Stimulated activated CD4-positive, alpha-beta T cell treated with anti-CD3 and anti-CD28 coated beads, Interleukin-4, amount 100 ng/mL, for 24 hours (primary cell): ENCODE results near the gene BLACAT1.

Experiments used
- DNase-seq: peaks from one replicate; pipeline ENCODE4 v3.0.0-alpha.2; 2020

Gene BLACAT1

DNA sequence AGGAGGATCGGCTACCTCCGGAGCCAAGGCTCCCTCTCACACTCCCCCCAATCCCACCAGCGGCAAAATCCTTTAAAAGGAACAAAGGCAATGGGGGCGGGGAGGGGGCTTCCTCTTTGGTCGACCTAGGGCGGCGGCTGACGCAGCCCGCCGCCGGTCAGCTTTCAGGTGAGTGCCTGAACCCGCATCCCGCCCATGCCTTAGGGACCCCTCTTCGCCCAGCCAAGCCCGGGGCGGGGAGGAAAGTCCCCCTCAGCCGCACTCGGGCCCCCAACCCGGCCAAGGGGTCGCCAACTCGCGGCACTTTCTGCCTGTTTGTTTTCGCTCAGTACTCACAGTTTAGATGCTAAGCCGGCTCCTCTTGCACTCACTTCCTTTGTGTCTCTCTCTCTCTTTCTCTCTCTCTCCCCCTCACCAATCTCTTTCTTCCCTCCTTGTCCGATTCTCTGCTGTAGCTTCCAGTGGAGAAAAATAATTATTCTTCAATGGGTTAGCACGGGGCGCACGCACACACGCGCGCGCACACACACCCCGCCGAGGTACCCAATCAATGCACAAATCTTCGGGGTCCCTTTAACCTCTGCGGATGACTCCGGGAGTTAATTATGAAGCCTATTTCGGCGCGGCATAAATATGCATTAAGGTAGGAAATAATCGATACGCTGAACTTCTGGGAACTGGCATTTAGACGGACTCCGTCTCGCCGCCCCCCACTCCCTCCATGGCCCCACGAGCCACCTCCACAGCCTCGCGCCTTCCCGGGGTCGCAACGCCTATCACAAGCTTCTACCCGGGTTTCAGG lies at the start of gene BLACAT1:
TSS of gene BLACAT1 (minus strand) at position 465 of the 802 bp plus-strand sequence.
- DNase-seq, result no peak

GRCh38 chr1:205505076-205505729 lies 49.4 kb upstream of the BLACAT1 start:
- no peak for DNase-seq

DNA sequence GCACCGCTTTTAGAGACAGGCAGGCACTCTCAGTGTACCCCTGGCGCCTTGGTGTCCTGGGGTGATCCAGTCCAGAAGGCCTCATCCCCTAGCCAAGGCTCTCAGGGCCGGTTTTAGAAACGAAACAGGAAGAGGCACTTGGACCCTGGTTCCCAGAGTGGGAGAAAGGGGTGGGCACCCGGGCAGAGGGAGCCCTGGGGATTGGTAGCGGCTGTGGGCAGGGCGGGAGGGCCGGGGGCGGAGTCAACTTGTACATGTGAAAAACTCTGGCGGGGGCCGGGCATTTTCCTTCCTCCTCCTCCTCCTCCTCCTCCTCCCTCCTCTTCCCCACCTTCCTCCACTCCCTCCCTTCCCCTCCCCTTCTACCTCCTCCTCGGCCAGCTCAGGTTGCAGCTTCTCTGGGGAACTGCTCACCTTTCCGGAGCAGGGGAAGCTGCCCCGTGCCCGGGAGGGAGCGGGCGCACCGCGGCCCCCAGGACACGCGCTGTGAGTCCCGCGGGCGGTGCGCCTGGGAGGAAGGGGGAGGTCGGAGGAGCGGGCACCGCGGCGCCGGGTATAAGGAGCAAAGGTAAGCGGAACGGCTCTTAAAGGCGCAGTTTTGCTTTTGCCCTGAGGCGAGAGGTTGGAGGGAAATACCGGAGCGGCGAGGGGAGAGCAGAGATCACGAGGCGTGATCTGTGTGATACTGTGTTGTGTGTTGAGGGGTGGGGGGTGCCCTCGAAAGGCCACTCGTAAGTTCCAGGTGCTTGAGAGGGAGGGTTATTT lies 48.6 kb upstream of the BLACAT1 start, which contains the start of gene CDK18:
TSS of gene CDK18 (plus strand) at position 359 of the 765 bp plus-strand sequence. CDS start 18,499 bp downstream, outside the sequence.
- peak; percentile 32 for DNase-seq

DNA sequence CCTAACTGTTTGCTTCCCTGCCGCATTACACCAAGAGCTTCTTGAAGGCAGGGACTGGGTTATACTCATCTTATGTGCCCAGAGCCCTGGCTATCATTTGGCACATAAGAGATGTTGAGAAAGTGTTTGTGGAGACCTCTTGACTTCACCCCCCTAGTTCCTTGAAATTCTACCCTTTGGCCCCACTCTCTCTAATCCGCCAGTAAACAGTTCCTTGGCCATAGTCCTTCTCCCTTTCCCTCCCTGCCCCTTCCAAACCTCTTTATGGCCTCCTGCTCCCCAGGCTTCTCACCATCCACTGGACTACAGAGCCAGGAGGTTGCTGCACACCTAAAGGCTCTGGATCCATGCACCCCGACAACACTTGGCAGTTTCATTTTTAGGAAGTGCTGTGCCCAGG lies 47.1 kb upstream of the BLACAT1 start:
- no peak for DNase-seq

DNA sequence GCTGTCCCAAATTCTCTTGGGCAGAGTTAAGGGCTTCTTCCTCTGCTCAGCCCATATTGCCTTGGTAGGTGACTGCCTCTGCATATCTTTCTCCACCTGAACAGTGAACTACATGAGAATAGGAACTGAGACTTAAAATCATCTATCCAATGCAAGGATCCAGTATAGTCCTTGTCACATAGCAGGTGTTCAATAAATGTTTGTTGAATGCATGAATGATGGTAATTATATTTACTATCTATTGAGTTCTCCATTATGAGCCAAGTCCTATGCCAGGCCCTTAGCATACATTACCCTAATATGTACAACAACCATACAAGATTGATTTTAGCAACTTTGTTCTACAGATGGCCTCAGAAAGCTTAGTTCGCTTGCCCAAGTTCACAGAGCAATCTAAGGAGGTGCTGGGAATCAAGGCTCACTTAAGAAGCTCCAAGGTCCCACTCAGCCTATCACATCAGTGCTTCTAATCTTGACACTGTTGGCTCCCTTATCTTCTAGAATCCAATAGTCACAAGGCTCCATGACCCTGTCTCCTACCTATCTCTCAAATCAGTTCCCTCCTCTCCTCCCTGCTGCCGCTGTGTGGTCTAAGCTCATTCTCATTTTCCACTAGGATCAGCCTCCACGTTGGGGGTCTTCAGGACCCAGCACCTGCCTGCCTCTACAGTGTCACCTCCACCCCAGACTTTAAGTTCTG lies 46.4 kb upstream of the BLACAT1 start:
- no peak for DNase-seq

DNA sequence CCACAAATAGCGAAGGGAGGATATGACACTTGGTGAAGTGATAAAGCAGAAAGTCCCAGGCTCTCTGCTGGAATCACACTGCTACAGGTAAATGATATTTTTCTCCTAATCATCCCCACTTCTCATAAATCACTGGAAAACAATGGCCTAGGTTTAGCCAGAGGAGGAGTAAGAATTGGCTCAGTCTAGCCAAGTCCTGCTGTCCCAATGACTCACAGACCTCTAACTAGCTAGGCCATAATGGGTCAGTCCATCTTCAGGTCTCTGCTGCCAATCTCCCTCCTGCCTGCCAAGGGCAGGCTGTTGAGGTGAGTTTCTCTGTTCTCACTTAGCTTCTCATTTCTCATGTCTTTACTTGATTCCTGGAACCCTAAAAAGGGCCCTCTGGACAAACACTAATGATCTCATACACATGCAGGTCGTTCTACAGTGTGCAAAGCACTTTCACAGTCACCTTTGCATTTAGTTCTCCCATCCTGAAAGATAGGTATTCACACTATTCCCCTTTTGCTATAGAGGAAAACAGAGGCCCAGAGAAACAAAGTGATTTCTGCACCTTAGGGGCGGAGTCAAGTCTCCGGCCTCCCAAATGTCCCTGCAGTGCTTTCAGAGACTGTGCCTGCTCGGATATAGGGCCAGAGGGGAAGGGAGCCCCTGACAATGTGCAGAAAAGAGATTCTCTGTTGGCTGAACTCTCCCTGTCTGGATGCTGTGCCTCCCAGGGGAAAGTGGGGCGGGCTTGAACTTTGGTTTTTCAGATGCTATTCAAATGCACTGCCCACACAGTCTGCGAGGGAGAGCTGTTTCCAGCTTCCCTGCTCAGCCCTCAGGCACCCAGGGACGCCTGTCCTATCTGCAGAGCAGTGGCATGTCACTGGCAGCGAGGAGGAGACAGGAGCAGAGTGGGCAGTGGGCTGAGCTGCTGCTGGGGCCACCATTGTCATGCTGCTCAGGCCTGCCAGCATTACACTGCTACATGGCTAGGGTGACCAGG lies 44.7 kb upstream of the BLACAT1 start:
- no peak for DNase-seq

DNA sequence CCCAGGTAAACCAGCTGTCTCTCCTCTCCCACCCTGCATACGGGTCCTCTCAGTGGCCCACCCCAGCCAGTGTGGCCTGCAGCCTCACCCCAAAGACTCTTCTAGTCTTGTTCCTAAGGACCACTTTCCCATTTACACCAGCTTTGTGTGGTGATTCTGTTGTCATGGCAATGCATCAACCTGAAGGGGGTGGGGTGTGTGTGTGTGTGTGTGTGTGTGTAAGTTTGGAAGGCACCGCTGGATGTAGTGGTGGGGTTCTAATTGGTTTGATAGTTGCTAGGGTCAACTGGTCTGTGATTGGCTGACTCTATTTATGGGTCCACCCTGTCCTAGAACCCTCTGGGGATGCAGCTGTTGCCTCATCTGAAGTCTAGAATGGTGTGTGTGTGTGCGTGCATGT lies 43.9 kb upstream of the BLACAT1 start:
- DNase-seq, result no peak

DNA sequence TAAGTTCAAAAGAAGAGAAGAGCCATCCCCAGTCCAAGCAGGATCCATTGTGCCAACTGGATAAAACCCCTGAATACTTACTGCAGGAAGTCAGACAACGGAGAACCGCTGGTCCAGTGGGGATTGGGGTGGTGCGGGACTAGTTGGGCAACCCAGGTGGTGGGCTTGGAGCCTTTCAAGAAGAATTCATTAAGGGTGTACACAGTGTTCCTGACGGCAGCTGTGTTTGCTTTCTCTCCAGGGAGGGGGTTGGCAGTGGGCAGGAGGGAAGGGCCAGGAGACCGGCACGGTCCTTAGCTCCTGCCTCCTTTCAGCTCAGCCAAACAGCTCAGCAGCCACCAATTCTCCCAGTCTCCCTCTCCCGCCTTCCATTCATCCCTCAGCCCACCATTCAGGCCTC lies 41.5 kb upstream of the BLACAT1 start:
- DNase-seq, result no peak

DNA sequence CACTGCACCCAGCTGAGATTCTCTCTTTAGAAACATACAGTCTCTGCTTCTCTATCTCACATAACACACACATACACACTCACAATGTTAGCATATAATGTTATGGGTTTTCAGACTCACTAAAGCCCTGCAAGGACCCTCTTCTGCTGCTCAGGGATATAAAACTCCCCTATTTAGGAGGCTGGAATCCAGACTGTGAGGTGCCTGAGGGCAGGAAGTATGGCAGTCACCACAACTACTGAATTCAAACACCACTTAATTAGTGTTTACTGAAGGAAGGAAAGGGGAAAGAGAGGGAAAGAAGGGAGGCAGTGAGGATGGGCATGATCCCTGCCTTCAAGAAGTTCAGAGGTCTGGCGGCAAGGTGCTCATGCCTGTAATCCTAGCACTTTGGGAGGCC lies 40.8 kb upstream of the BLACAT1 start:
- no peak for DNase-seq

DNA sequence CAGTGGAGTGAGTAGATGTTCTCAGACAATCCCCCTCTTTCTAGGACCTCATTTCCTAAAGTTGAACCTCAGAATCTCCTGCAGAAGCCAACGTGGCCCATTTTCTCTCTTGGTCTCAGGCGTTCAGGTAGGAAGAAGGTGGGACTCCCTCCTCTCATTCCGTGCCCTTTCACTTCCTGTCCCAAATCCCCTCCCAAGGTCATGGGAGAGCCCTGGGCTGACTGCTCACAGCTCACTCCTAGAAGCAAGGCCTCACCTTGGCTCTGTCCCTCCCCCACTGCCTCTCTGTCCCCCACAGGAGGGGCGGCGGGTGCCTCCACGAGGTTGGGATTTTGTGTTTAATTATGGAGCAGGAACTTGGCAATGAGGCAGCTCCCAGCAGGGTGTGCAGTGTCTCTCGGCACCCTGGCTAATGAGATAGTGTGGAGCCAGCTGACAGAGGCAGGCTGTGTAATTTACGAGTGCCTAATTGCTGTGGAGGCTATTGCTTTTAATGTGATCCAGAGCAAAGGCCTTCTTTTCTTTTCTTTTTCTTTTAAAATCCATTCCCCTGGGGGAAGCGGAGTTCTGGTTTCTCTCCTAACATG lies 39.5 kb upstream of the BLACAT1 start:
- no peak for DNase-seq

GRCh38 chr1:205494115-205494514 lies 38.3 kb upstream of the BLACAT1 start:
- DNase-seq, result no peak

DNA sequence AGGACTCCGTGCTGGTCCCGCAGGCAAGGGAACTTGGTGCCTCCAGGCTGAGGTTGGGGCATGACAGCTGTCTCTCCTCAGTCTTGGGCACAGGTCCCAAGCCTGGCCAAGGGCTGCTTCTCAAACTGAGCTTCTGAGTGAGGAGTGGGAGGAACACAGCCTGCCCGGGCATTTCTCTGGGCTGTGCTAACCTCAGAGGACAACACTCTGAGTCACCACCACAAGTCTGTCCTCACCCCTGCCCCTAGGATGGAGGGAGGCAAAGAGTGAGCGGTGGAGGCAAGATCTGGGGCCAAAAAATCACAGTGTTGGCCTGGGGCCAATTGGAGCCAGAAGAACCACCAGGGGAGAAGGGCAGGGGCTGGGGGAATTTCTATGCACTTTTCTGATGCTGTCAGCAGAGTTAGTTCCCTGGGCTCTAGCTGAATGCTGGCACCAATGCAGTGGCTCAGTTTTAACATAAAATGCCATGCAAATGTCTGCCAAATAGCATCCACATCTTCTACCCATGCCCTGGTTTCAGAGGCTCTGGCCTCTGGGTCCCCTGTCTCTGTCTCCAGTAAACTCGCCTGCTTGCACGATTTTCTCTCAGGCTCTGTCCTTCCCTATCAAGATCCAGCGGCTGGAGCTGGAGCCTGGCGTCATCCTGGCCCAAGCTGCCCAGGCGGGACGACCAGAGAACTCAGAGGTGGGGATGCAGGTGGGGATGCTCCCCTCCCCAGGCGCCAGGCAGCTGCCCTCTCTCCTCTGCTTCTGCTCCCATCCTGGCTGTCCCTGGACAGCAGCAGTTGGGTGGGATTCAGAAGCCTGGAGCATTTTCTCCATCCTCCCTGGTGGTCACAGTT lies 37.6 kb upstream of the BLACAT1 start:
- DNase-seq, result no peak

GRCh38 chr1:205492774-205493173 lies 36.9 kb upstream of the BLACAT1 start:
- DNase-seq, result no peak

- DNase-seq, result no peak
These were observed 36.4 kb upstream of the BLACAT1 start for GRCh38 chr1:205492201-205492667.

GRCh38 chr1:205491794-205492193 lies 35.9 kb upstream of the BLACAT1 start:
- DNase-seq, result no peak

GRCh38 chr1:205488074-205488723 lies 32.4 kb upstream of the BLACAT1 start:
- DNase-seq, result peak; percentile 46

- no peak for DNase-seq
These were observed 30.4 kb upstream of the BLACAT1 start for GRCh38 chr1:205486258-205486657.

DNA sequence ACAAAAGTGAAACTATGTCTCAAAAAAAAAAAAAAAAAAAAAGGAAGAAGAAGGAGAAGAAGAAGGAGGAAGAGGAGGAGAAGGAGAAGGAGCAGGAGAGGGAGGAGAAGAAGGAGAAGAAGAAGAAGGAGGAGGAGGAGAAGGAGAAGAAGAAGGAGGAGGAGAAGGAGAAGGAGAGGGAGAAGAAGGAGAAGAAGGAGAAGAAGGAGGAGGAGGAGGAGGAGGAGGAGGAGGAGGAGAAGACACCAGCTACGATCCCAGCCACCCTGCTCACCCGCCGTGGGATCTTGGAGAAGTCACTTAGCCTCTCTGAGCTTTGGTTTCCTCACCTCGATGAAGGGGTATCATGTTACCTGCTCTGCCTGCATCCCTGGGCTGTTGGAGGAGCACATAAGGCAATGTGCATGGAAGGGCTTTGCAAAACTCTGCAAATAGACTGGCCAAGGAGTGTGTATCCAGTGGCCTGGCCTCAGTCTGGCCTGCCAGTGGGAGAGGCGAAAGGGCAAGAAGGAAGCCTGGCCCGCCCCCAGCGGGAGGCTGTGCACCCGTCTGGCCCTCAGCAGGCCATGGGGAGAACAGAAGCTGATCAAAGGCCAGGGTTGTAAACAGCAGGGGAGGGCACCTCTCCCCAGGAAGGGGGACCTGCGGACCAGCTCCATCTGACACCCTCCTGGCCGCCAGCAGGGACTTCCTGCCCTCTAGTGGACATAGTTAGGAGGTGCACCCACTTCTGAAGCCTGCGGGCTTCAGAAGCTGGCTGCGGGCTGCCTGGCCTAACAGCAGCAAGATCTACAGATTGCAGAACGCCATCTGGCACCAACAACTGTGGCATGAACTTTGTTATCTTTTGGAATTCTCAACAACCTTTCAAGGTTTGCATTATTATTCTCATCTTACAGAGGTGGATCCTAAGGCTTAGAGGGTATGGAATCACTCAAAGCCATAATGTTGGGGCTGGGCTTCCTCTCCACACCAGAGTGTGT lies 29.4 kb upstream of the BLACAT1 start:
- DNase-seq, result peak; percentile 64
